GM12875 (cell line): ENCODE results near the gene MEGF6.

Experiments
- H3K4me3 ChIP-seq: one replicate; pipeline ENCODE4 v1.5.1; 2011; ENCODE audit warnings: low read depth, low read length, control low read depth
- TF ChIP-seq, protein P1 (sequence below): IDR thresholded peaks from 2 replicates; pipeline ENCODE4 v1.5.1; 2011; ENCODE audit warnings: low read depth, mild to moderate bottlenecking, control low read depth, inconsistent platforms, low read length, moderate library complexity, borderline replicate concordance; ENCODE audit not compliant: insufficient read depth

The MEGF6 gene

DNA sequence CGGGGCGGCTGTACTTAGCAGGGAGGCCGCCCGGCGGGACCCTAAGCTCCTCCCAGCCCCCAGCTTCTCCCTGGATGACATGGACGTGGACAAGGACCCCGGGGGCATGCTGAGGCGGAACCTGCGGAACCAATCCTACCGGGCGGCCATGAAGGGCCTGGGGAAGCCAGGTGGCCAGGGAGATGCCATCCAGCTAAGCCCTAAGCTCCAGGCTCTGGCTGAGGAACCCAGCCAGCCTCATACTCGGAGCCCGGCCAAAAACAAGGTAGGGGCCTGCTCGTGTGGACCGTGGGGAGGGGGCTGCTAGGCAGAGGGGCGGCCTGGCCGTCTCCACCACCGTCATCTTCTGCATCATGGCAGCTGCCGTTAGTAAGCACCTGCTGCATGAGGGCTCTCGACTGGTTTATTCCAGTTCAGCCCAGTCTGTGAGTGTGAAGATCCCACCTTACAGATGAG is 147.9 kb downstream of the MEGF6 start:
- TF ChIP-seq, protein P1, sequence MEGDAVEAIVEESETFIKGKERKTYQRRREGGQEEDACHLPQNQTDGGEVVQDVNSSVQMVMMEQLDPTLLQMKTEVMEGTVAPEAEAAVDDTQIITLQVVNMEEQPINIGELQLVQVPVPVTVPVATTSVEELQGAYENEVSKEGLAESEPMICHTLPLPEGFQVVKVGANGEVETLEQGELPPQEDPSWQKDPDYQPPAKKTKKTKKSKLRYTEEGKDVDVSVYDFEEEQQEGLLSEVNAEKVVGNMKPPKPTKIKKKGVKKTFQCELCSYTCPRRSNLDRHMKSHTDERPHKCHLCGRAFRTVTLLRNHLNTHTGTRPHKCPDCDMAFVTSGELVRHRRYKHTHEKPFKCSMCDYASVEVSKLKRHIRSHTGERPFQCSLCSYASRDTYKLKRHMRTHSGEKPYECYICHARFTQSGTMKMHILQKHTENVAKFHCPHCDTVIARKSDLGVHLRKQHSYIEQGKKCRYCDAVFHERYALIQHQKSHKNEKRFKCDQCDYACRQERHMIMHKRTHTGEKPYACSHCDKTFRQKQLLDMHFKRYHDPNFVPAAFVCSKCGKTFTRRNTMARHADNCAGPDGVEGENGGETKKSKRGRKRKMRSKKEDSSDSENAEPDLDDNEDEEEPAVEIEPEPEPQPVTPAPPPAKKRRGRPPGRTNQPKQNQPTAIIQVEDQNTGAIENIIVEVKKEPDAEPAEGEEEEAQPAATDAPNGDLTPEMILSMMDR, result no peak
- no peak overlapping the region for H3K4me3 ChIP-seq

GRCh38 chr1:3463013-3463385 is 148.3 kb downstream of the MEGF6 start:
- TF ChIP-seq, protein P1, result no peak
- no peak overlapping the region for H3K4me3 ChIP-seq

DNA sequence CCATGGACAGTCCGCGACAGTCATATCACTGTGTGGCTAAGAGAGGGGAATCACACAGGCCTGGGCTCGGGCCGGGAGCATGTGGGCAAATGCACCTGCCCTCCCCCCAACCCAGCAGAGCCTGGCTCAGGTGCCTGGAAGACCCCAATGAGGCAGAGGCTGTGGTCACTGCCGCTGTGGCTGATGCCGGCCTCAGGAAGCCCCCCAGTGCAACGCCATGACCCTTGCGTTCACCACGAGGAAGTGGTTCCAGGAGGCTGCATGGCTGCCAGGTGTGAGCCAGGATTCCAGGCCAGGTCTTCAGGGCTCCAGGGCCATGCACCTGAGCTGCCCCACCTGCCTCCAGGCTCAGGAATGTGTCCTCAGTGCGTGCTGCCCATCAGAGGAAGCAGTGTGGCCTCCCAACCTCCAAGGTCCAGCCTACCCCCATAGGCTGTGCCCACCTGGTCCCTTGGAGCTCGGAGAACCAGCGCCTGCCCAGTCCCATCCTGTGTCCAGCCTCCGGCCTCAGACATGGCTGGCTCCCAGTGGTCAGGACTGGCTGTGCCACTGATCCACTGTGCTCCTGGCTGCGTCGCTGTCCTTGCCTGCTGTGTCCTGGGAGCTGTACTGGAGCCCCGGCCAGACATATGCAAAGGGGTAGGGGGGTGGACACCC is 148.8 kb downstream of the MEGF6 start:
- TF ChIP-seq, protein P1, result no peak
- no peak overlapping the region for H3K4me3 ChIP-seq

GRCh38 chr1:3461934-3462275 is 149.4 kb downstream of the MEGF6 start:
- TF ChIP-seq, protein P1, result no peak
- H3K4me3 ChIP-seq, result no peak overlapping the region

DNA sequence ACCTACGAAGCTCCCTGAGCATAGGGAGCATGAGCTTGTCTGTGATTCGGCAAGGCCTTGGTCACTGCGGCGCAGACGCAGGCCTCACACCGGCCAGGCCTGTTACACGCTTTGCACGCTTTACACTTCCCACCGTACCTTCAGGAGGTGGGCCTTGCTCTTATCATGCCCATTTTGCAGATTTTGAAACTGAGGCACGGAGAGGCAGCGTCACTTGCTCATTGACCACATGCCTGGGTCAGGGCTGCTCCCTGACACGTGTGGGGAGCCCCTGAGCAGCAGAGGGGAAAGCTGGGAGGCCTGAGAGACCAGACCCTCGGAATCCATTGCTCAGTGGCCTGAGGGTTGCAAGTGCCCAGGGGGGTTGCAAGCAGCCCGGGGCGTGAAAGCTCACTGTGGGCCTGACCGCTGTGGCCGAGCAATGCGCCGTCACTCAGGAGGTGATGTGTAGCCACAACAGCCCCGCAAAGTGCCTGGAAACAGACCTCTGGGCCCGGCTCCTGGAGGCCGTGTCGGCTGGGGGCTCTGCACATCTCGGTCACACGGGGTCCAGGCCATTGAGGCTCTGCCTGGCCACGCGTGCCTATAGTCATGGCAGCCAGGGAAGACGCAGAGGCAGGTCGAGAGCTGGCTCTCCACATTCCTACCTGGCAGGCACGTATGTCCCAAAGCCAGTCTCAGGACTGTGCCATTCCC is 149.9 kb downstream of the MEGF6 start:
- H3K4me3 ChIP-seq, result no peak overlapping the region
- TF ChIP-seq, protein P1, result no peak

- TF ChIP-seq, protein P1, result no peak
- H3K4me3 ChIP-seq, result no peak overlapping the region
Measured at GRCh38 chr1:3460672-3461131, 150.6 kb downstream of the MEGF6 start.
